ENCODE results near the gene ZNF343.

- TF ChIP-seq POLR2AphosphoS5 (IDR thresholded peaks at IDR 0.05), result no peak
- TF ChIP-seq CTCF (IDR thresholded peaks at IDR 0.05), result no peak
- no peak for TF ChIP-seq POLR2A (IDR thresholded peaks at IDR 0.05)
- TF ChIP-seq EP300 (IDR thresholded peaks at IDR 0.05), result no peak
These were observed 27.2 kb upstream of the ZNF343 start for GRCh38 chr20:2535711-2536559.
